Natural killer cell (primary cell): ENCODE measurements around the gene RAP1A. TPM values are rescaled to one million over a fixed set of nuclear protein-coding genes. Genes with fewer than 3 reads are reported as not detected.

Experiments used
- ATAC-seq, 3 donors: fragments of 150-1000 bp in 2 of 3; fragments of 200-7000 bp in 1 of 3; cut with Tn5 transposase; 1 replicate in 1 of 3; 2 replicates in 2 of 3; pipeline ENCODE4 v1.10.0; 2021; ENCODE audit warnings: mild to moderate bottlenecking in 2 of 3, moderate library complexity in 2 of 3
- DNase-seq, 2 donors: peaks; one replicate each; pipeline versions ENCODE4 v3.0.0 to v3.0.0-alpha.2; 2013 to 2021; ENCODE audit warnings: mixed read lengths in 1 of 2
- H3K27ac ChIP-seq: one replicate; pipeline ENCODE4 v1.5.1; 2013; ENCODE audit warnings: mild to moderate bottlenecking, low read length
- H3K27me3 ChIP-seq: one replicate; pipeline ENCODE4 v1.6.1; 2013; ENCODE audit warnings: low read length; ENCODE audit not compliant: control insufficient read depth, insufficient read depth
- H3K36me3 ChIP-seq: one replicate; pipeline ENCODE4 v1.6.1; 2013; ENCODE audit warnings: low read length; ENCODE audit not compliant: control insufficient read depth, insufficient read depth
- H3K4me1 ChIP-seq: one replicate; pipeline ENCODE4 v1.6.1; 2013; ENCODE audit warnings: low read length; ENCODE audit not compliant: control insufficient read depth, insufficient read depth
- H3K4me3 ChIP-seq: one replicate; pipeline ENCODE4 v1.5.1; 2013; ENCODE audit warnings: low read length
- H3K9me3 ChIP-seq: one replicate; pipeline ENCODE4 v1.6.1; 2013; ENCODE audit warnings: low read length; ENCODE audit not compliant: control insufficient read depth, insufficient read depth
- H3K27ac Mint-ChIP-seq, 2 donors: one replicate each; pipeline ENCODE4 v1.8.0; 2022; ENCODE audit warnings: mild to moderate bottlenecking in 2 of 2, mixed read lengths in 2 of 2, moderate library complexity in 1 of 2
- H3K27me3 Mint-ChIP-seq, 2 donors: one replicate each; pipeline ENCODE4 v1.8.0; 2022; ENCODE audit warnings: low read depth in 2 of 2, mixed read lengths in 2 of 2
- H3K36me3 Mint-ChIP-seq: one replicate; pipeline ENCODE4 v1.8.0; 2022; ENCODE audit warnings: mixed read lengths
- H3K4me1 Mint-ChIP-seq, 2 donors: one replicate each; pipeline ENCODE4 v1.8.0; 2022; ENCODE audit warnings: mixed read lengths in 2 of 2
- H3K4me3 Mint-ChIP-seq: one replicate; pipeline ENCODE4 v1.8.0; 2022; ENCODE audit warnings: mild to moderate bottlenecking, moderate library complexity, mixed read lengths
- H3K9me3 Mint-ChIP-seq, 2 donors: one replicate each; pipeline ENCODE4 v1.8.0; 2022; ENCODE audit warnings: mixed read lengths in 2 of 2
- CTCF ChIP-seq: fragments of 200-600 bp; IDR thresholded peaks from one replicate; pipeline ENCODE4 v1.8.0; 2022; ENCODE audit warnings: antibody characterized with exemption
- WGBS: methylation state at CpG from one replicate; pipeline ENCODE4 v1.1.7; 2013; ENCODE audit warnings: missing lambda C conversion rate; ENCODE audit not compliant: insufficient coverage; 5-methylcytosine and 5-hydroxymethylcytosine counted together
- intact Hi-C: fragments of 100-400 bp; cut with micrococcal nuclease; formaldehyde crosslinking; loops from one replicate; pipeline ENCODE4 v1.14.2; 2022
- total RNA-seq, 4 donors: library from RNA; stranded (reverse); fragments of 120-200 nt in 1 of 4; gene quantifications; one replicate each; pipeline versions ENCODE4 v1.2.3 to v1.2.4, GENCODE V29; 2013 to 2022

The RAP1A gene
- total RNA-seq, 3 donors from 2014 or later (not counting 1 experiment from before 2014, with no cell fraction given): 83.7 to 112 (median 104) TPM

GRCh38 chr1:111742938-111743549 lies 123.5 kb downstream of the RAP1A start:
- Mint-ChIP-seq H3K4me1 (peaks cover 15 to 35% of the 10 kb centered on the region in 2 donors), H3K4me3 (no peak overlapping the region), H3K27me3 (peaks cover 7 to 23% of the 10 kb centered on the region in 2 donors), H3K27ac (no peak overlapping the region), H3K9me3 (no peaks in the 10 kb centered on the region), H3K36me3 (no peaks in the 10 kb centered on the region)
- peaks cover 24% of the 10 kb centered on the region for H3K4me1 ChIP-seq
- H3K4me3 ChIP-seq: no peak overlapping the region
- no peaks in the 10 kb centered on the region for H3K9me3 ChIP-seq
- 88% methylated on average over 3 of the region's 5 CpGs for WGBS
- no peak overlapping the region for H3K27ac ChIP-seq
- ATAC-seq (no peak), DNase-seq (no peak)
- peaks cover 11% of the 10 kb centered on the region for H3K27me3 ChIP-seq
- no peaks in the 10 kb centered on the region for H3K36me3 ChIP-seq
- TF ChIP-seq CTCF: no peak
- intact Hi-C loops: no loop called here

GRCh38 chr1:111743679-111744101 lies 124.1 kb downstream of the RAP1A start:
- intact Hi-C loops: no loop called here
- TF ChIP-seq CTCF: no peak
- no peak for ATAC-seq

GRCh38 chr1:111745675-111746613 lies 126.4 kb downstream of the RAP1A start:
- DNase-seq (no peak), ATAC-seq (no peak)
- TF ChIP-seq CTCF: no peak
- Histone ChIP-seq H3K4me3 (no peak overlapping the region), H3K27me3 (peaks cover 5% of the 10 kb centered on the region), H3K4me1 (no peaks in the 10 kb centered on the region), H3K27ac (no peak overlapping the region), H3K9me3 (no peaks in the 10 kb centered on the region), H3K36me3 (no peaks in the 10 kb centered on the region)
- 96% methylated on average over 9 of the region's 9 CpGs for WGBS
- intact Hi-C loops: no loop called here
- H3K4me1 Mint-ChIP-seq: peaks cover 0 to 8% of the 10 kb centered on the region in 2 donors
- H3K9me3 Mint-ChIP-seq: no peaks in the 10 kb centered on the region
- peaks cover 6 to 10% of the 10 kb centered on the region in 2 donors for H3K27me3 Mint-ChIP-seq
- no peak overlapping the region for H3K27ac Mint-ChIP-seq
- no peaks in the 10 kb centered on the region for H3K36me3 Mint-ChIP-seq
- H3K4me3 Mint-ChIP-seq: no peak overlapping the region

More at GRCh38 chr1:111743679-111744101, 124.1 kb downstream of the RAP1A start:
- Histone ChIP-seq H3K27me3 (peaks cover 11% of the 10 kb centered on the region), H3K27ac (no peak overlapping the region), H3K36me3 (no peaks in the 10 kb centered on the region), H3K9me3 (no peaks in the 10 kb centered on the region), H3K4me1 (peaks cover 18% of the 10 kb centered on the region), H3K4me3 (no peak overlapping the region)
- Mint-ChIP-seq H3K4me1 (peaks cover 11 to 30% of the 10 kb centered on the region in 2 donors), H3K27ac (no peak overlapping the region), H3K36me3 (no peaks in the 10 kb centered on the region), H3K27me3 (peaks cover 6 to 21% of the 10 kb centered on the region in 2 donors), H3K9me3 (no peaks in the 10 kb centered on the region), H3K4me3 (no peak overlapping the region)
- DNase-seq: peak in 1 of 2 donors; percentile 4
- WGBS: 69% methylated on average over 3 of the region's 3 CpGs
